ENCODE measurements around the gene TTN.

DNA sequence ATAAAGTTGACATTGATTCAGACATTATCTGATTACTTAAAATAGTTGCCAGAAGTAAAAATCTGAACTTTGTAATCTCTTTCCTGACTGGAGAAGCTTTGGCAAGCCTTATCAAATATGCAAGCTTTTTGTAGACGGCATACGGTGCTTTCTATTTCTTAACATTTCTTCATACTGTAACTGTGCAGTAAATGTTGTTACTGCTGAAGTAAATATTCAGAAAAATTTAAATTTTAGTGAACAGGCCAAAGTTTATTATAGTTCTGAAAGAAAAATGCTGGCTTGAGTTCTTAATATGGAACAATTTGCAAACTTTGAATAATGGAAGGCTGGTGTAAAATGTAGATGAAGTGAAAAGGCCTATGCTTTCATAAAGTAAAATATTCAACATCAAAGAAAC, 1.8 kb downstream of the TTN start:
- TF ChIP-seq, protein P1, sequence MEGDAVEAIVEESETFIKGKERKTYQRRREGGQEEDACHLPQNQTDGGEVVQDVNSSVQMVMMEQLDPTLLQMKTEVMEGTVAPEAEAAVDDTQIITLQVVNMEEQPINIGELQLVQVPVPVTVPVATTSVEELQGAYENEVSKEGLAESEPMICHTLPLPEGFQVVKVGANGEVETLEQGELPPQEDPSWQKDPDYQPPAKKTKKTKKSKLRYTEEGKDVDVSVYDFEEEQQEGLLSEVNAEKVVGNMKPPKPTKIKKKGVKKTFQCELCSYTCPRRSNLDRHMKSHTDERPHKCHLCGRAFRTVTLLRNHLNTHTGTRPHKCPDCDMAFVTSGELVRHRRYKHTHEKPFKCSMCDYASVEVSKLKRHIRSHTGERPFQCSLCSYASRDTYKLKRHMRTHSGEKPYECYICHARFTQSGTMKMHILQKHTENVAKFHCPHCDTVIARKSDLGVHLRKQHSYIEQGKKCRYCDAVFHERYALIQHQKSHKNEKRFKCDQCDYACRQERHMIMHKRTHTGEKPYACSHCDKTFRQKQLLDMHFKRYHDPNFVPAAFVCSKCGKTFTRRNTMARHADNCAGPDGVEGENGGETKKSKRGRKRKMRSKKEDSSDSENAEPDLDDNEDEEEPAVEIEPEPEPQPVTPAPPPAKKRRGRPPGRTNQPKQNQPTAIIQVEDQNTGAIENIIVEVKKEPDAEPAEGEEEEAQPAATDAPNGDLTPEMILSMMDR (IDR thresholded peaks at IDR 0.05): no peak
- TF ChIP-seq EZH2 (IDR thresholded peaks at IDR 0.05): no peak
